CD14-positive monocyte (primary cell): ENCODE data around the gene GPR183. TPM values are rescaled to one million over a fixed set of nuclear protein-coding genes. Genes with fewer than 3 reads are reported as not detected.

ENCODE experiments used
- DNase-seq, 3 donors: peaks; one replicate each; pipeline ENCODE4 v3.0.0-alpha.2; 2011 to 2022
- H2AFZ ChIP-seq: 2 replicates; pipeline ENCODE4 v1.6.0; 2012; ENCODE audit warnings: mild to moderate bottlenecking, low read depth, low read length, inconsistent platforms; ENCODE audit not compliant: insufficient read depth, poor library complexity, severe bottlenecking
- H3K27ac ChIP-seq, 2 donors: 1 replicate in 1 of 2; 2 replicates in 1 of 2; pipeline ENCODE4 v1.5.1; 2012 to 2013; ENCODE audit warnings: low read length in 2 of 2, control low read depth in 1 of 2, inconsistent platforms in 1 of 2, low read depth in 1 of 2, mild to moderate bottlenecking in 1 of 2
- H3K27me3 ChIP-seq, 2 donors: one replicate each; pipeline versions ENCODE4 v1.6.0 to v1.6.1; 2011 to 2013; ENCODE audit warnings: low read length in 2 of 2; ENCODE audit not compliant: control insufficient read depth in 2 of 2, insufficient read depth in 2 of 2
- H3K36me3 ChIP-seq, 2 donors: replicated peaks in 1 of 2; 1 replicate in 1 of 2; 2 replicates in 1 of 2; pipeline versions ENCODE4 v1.5.1 to v1.6.1; 2012 to 2013; ENCODE audit warnings: low read length in 2 of 2, control low read depth in 1 of 2, inconsistent platforms in 1 of 2, mild to moderate bottlenecking in 1 of 2; ENCODE audit not compliant: insufficient read depth in 2 of 2, control insufficient read depth in 1 of 2
- H3K4me1 ChIP-seq, 2 donors: 1 replicate in 1 of 2; 2 replicates in 1 of 2; pipeline versions ENCODE4 v1.5.1 to v1.6.1; 2012 to 2013; ENCODE audit warnings: low read length in 2 of 2, control low read depth in 1 of 2, inconsistent platforms in 1 of 2, mild to moderate bottlenecking in 1 of 2, moderate library complexity in 1 of 2; ENCODE audit not compliant: insufficient read depth in 2 of 2, control insufficient read depth in 1 of 2
- H3K4me2 ChIP-seq: replicated peaks from 2 replicates; pipeline ENCODE3; 2012; ENCODE audit warnings: low read length, moderate library complexity, mild to moderate bottlenecking; ENCODE audit not compliant: poor library complexity, severe bottlenecking; ENCODE audit errors: extremely low read depth
- H3K4me3 ChIP-seq, 3 experiments: fragments of 200-600 bp in 1 of 3; sonication (generic) in 1 of 3; replicated peaks in 1 of 3; 1 replicate in 2 of 3; 2 replicates in 1 of 3; pipeline ENCODE4 v1.5.1; 2011 to 2013; ENCODE audit warnings: low read length in 3 of 3, mild to moderate bottlenecking in 3 of 3, control low read depth in 2 of 3, low read depth in 2 of 3, inconsistent platforms in 1 of 3, moderate library complexity in 1 of 3
- H3K79me2 ChIP-seq: 2 replicates; pipeline ENCODE4 v1.6.0; 2012; ENCODE audit warnings: mild to moderate bottlenecking, control low read depth, inconsistent platforms, low read length, moderate library complexity; ENCODE audit not compliant: insufficient read depth
- H3K9ac ChIP-seq: 2 replicates; pipeline ENCODE4 v1.6.0; 2017; ENCODE audit warnings: low read length, mild to moderate bottlenecking; ENCODE audit not compliant: insufficient read depth, poor library complexity, severe bottlenecking
- H3K9me3 ChIP-seq, 2 donors: replicated peaks in 1 of 2; 1 replicate in 1 of 2; 2 replicates in 1 of 2; pipeline versions ENCODE4 v1.5.1 to v1.6.1; 2012 to 2013; ENCODE audit warnings: low read length in 2 of 2, control low read depth in 1 of 2; ENCODE audit not compliant: control insufficient read depth in 1 of 2, insufficient read depth in 1 of 2
- H4K20me1 ChIP-seq: 2 replicates; pipeline ENCODE4 v1.6.0; 2012; ENCODE audit warnings: mild to moderate bottlenecking, low read length, control low read depth, moderate library complexity; ENCODE audit not compliant: insufficient read depth
- H3K27ac Mint-ChIP-seq, 7 donors: one replicate each; pipeline ENCODE4 v1.8.0; 2020; ENCODE audit warnings: mild to moderate bottlenecking in 7 of 7, mixed read lengths in 7 of 7, moderate library complexity in 6 of 7, inconsistent platforms in 2 of 7
- H3K27me3 Mint-ChIP-seq, 3 donors: one replicate each; pipeline ENCODE4 v1.8.0; 2021 to 2022; ENCODE audit warnings: low read depth in 3 of 3, mild to moderate bottlenecking in 3 of 3, mixed read lengths in 3 of 3, moderate library complexity in 3 of 3, inconsistent platforms in 1 of 3
- H3K36me3 Mint-ChIP-seq, 2 donors: one replicate each; pipeline ENCODE4 v1.8.0; 2020; ENCODE audit warnings: mixed read lengths in 2 of 2, inconsistent platforms in 1 of 2, mild to moderate bottlenecking in 1 of 2
- H3K4me1 Mint-ChIP-seq: one replicate; pipeline ENCODE4 v1.8.0; 2020; ENCODE audit warnings: mild to moderate bottlenecking, mixed read lengths
- H3K4me3 Mint-ChIP-seq, 2 donors: one replicate each; pipeline ENCODE4 v1.8.0; 2020; ENCODE audit warnings: mild to moderate bottlenecking in 2 of 2, mixed read lengths in 2 of 2, moderate library complexity in 1 of 2
- H3K9me3 Mint-ChIP-seq, 7 donors: one replicate each; pipeline ENCODE4 v1.8.0; 2020 to 2022; ENCODE audit warnings: mixed read lengths in 7 of 7, mild to moderate bottlenecking in 6 of 7, moderate library complexity in 6 of 7, inconsistent platforms in 2 of 7
- WGBS: methylation state at CpG from one replicate; pipeline ENCODE4 v1.1.5; 2013; ENCODE audit warnings: missing lambda C conversion rate; ENCODE audit not compliant: insufficient coverage; 5-methylcytosine and 5-hydroxymethylcytosine counted together
- intact Hi-C, 2 donors: fragments of 100-400 bp; cut with micrococcal nuclease; formaldehyde crosslinking; loops; one replicate each; pipeline versions ENCODE4 v1.15.0 to v1.15.1; 2023
- polyA plus RNA-seq, 3 donors: library from polyadenylated mRNA; depleted of rRNA in 1 of 3; unstranded in 2 of 3; stranded (reverse) in 1 of 3; fragments of 300-500 nt in 2 of 3; fragments of >200 nt in 1 of 3; fragmentation: Illumina TruSeq in 2 of 3; gene quantifications; 1 replicate in 2 of 3; 2 replicates in 1 of 3; pipeline ENCODE4 v1.2.3, GENCODE V29; 2012 to 2021
- TF ChIP-seq, protein P1 (sequence below): fragments of 200-600 bp; IDR thresholded peaks from one replicate; pipeline ENCODE4 v1.8.0; 2022; ENCODE audit warnings: antibody characterized with exemption, mild to moderate bottlenecking

GPR183 gene
- polyA plus RNA-seq, 3 donors, result 190 to 459 (median 288) TPM

DNA sequence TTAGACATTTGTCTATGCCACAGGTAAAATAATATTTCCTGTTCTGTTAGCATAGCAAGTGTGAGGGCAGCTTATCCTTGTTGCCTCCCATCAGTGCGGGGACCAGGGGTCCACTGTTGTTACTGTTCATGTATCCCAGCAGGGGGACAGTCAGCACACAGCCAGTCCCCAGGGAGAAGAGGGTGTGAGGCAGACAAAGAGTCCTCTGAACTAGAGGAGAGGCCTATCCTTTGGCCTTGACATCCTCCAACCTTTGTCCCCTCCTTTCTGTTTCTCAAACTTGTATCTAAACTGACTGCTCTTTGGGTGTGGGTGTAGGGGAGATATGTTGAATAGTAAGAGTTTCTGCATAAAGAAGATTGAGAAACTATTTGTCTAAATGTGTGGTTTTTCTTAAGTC lies 46.1 kb downstream of the GPR183 start:
- 91% methylated on average over 1 of the region's 1 CpG for WGBS
- H3K27ac ChIP-seq, result peak overlapping the region in 1 of 2 donors; percentile 53
- H3K27me3 Mint-ChIP-seq, result no peaks in the 10 kb centered on the region
- H3K9me3 ChIP-seq, result no peaks in the 10 kb centered on the region
- H3K27me3 ChIP-seq, result no peaks in the 10 kb centered on the region
- no peaks in the 10 kb centered on the region for H3K9me3 Mint-ChIP-seq
- no peak overlapping the region for H3K9ac ChIP-seq
- H2AFZ ChIP-seq, result no peak overlapping the region
- H4K20me1 ChIP-seq, result peaks cover 3% of the 10 kb centered on the region
- TF ChIP-seq, protein P1, sequence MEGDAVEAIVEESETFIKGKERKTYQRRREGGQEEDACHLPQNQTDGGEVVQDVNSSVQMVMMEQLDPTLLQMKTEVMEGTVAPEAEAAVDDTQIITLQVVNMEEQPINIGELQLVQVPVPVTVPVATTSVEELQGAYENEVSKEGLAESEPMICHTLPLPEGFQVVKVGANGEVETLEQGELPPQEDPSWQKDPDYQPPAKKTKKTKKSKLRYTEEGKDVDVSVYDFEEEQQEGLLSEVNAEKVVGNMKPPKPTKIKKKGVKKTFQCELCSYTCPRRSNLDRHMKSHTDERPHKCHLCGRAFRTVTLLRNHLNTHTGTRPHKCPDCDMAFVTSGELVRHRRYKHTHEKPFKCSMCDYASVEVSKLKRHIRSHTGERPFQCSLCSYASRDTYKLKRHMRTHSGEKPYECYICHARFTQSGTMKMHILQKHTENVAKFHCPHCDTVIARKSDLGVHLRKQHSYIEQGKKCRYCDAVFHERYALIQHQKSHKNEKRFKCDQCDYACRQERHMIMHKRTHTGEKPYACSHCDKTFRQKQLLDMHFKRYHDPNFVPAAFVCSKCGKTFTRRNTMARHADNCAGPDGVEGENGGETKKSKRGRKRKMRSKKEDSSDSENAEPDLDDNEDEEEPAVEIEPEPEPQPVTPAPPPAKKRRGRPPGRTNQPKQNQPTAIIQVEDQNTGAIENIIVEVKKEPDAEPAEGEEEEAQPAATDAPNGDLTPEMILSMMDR, result no peak
- H3K4me2 ChIP-seq, result no peak overlapping the region
- no peak overlapping the region for H3K4me3 Mint-ChIP-seq
- H3K36me3 ChIP-seq, result peaks cover 0 to 10% of the 10 kb centered on the region in 2 donors
- peak overlapping the region in 4 of 7 donors; percentile 14 to 75 (median 34) for H3K27ac Mint-ChIP-seq
- peaks cover 29 to 35% of the 10 kb centered on the region in 2 donors for H3K36me3 Mint-ChIP-seq
- no peak overlapping the region for H3K4me3 ChIP-seq
- H3K4me1 Mint-ChIP-seq, result peaks cover 67% of the 10 kb centered on the region
- DNase-seq, result no peak
- peaks cover 54 to 78% of the 10 kb centered on the region in 2 donors for H3K4me1 ChIP-seq
- intact Hi-C loops, result loop anchor here (5.0 to 10.0 kb wide), 3 partner anchors 34 to 176 kb away; no protein-coding TSS in a partner anchor
- peaks cover 84% of the 10 kb centered on the region for H3K79me2 ChIP-seq

DNA sequence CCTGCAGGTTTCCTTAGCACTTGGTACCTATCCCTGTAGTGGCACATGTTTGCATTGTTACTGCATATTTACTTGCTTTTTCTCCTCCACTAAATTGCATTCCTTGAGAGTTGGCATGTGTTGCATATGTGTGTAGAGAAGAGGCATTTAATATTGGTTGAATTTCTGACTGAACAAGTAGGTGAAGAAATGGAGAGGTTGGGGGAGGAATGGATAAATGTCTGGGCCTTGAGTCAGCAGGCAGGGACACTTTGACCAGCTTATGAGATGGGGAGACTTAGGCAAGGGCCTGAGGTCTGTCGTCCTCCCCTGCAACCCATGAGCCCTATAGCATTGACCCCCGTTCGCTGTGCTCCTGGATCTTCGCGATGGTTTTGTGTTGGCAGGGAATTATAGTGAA lies 47.0 kb downstream of the GPR183 start:
- peaks cover 28 to 33% of the 10 kb centered on the region in 2 donors for H3K36me3 Mint-ChIP-seq
- TF ChIP-seq, protein P1, result no peak
- peak overlapping the region; percentile 65 for H3K4me2 ChIP-seq
- DNase-seq, result no peak
- intact Hi-C loops, result loop anchor here (5.0 to 10.0 kb wide), 3 partner anchors 33 to 177 kb away; no protein-coding TSS in a partner anchor
- H3K27me3 ChIP-seq, result no peaks in the 10 kb centered on the region
- H3K4me1 Mint-ChIP-seq, result peaks cover 69% of the 10 kb centered on the region
- peak overlapping the region; percentile 40 to 85 for H3K27ac ChIP-seq
- no CpG with 5 or more reads among the region's 5 CpGs for whole genome bisulfite sequencing
- peaks cover 62 to 86% of the 10 kb centered on the region in 2 donors for H3K4me1 ChIP-seq
- no peaks in the 10 kb centered on the region for H3K27me3 Mint-ChIP-seq
- H3K79me2 ChIP-seq, result peaks cover 87% of the 10 kb centered on the region
- H3K9me3 ChIP-seq, result no peaks in the 10 kb centered on the region
- H3K4me3 Mint-ChIP-seq, result no peak overlapping the region
- no peak overlapping the region for H3K4me3 ChIP-seq
- no peak overlapping the region for H3K9ac ChIP-seq
- peak overlapping the region; percentile 4 to 93 (median 88) for H3K27ac Mint-ChIP-seq
- H3K36me3 ChIP-seq, result peaks cover 4 to 14% of the 10 kb centered on the region in 2 donors
- no peak overlapping the region for H2AFZ ChIP-seq
- H4K20me1 ChIP-seq, result peaks cover 3% of the 10 kb centered on the region
- H3K9me3 Mint-ChIP-seq, result no peaks in the 10 kb centered on the region
